GM18511 (cell line): Measurements from ENCODE around the gene MMP14.
A peak's percentile ranks its signal among the peaks of the same experiment; 100 is the strongest.
"Not testable (repeated sequence)": the region's sequence is repeated elsewhere in the genome, so short reads cannot be mapped to it uniquely, and the experiment has no call there.

Experiments used
- ATAC-seq: cut with Tn5 transposase; IDR thresholded peaks from one replicate; pipeline ENCODE4 v1.9.1; 2021; ENCODE audit warnings: mild to moderate bottlenecking, moderate library complexity; ENCODE audit not compliant: unreplicated experiment

The MMP14 gene

GRCh38 chr14:22814373-22814772 is 22.0 kb upstream of the MMP14 start:
- no peak for ATAC-seq

GRCh38 chr14:22814941-22815713 is 21.3 kb upstream of the MMP14 start, which contains the start of gene SLC7A7:
Gene SLC7A7 (minus strand): TSS chr14:22815435. CDS start chr14:22813398, 2,037 bp downstream.
- ATAC-seq, result no peak

GRCh38 chr14:22819151-22819988 is 17.0 kb upstream of the MMP14 start:
- ATAC-seq, result no peak

- no peak for ATAC-seq
These were observed 15.7 kb upstream of the MMP14 start for GRCh38 chr14:22820731-22821130.

GRCh38 chr14:22821193-22822015 is 15.0 kb upstream of the MMP14 start:
- no peak for ATAC-seq

GRCh38 chr14:22822016-22822570 is 14.3 kb upstream of the MMP14 start:
- ATAC-seq, result no peak

GRCh38 chr14:22822571-22823098 is 13.8 kb upstream of the MMP14 start:
- ATAC-seq, result peak; percentile 60

- no peak for ATAC-seq
These were observed 11.6 kb upstream of the MMP14 start for GRCh38 chr14:22824711-22825359.

- not testable (repeated sequence) for ATAC-seq
These were observed 7.2 kb upstream of the MMP14 start for GRCh38 chr14:22829076-22829660.

- peak; percentile 88 for ATAC-seq
These were observed 6.5 kb upstream of the MMP14 start, which contains the start of gene MRPL52 for GRCh38 chr14:22829661-22830442. Gene MRPL52 (plus strand): TSS chr14:22829887. CDS start chr14:22829913, 26 bp downstream.

- ATAC-seq, result peak; percentile 10
These were observed 5.9 kb upstream of the MMP14 start for GRCh38 chr14:22830443-22831010.

- ATAC-seq, result no peak
These were observed 880 bp upstream of the MMP14 start for GRCh38 chr14:22835505-22835904.

- no peak for ATAC-seq
These were observed 847 bp downstream of the MMP14 start for GRCh38 chr14:22837114-22837749.

- ATAC-seq, result no peak
These were observed 1.6 kb downstream of the MMP14 start for GRCh38 chr14:22837750-22838538.

GRCh38 chr14:22838631-22839041 is 2.3 kb downstream of the MMP14 start:
- no peak for ATAC-seq

GRCh38 chr14:22839159-22839779 is 2.9 kb downstream of the MMP14 start:
- no peak for ATAC-seq

GRCh38 chr14:22841311-22841710 is 4.9 kb downstream of the MMP14 start:
- no peak for ATAC-seq
